Embryonic facial prominence (tissue), 1 donor: ENCODE measurements around the gene CPEB1.

ENCODE experiments used
- DNase-seq: peaks from one replicate; pipeline ENCODE4 v3.0.0-alpha.2; 2016; ENCODE audit errors: extremely low spot score

The CPEB1 gene

GRCh38 chr15:82595203-82595602, 52.0 kb downstream of the CPEB1 start:
- DNase-seq: no peak

DNA sequence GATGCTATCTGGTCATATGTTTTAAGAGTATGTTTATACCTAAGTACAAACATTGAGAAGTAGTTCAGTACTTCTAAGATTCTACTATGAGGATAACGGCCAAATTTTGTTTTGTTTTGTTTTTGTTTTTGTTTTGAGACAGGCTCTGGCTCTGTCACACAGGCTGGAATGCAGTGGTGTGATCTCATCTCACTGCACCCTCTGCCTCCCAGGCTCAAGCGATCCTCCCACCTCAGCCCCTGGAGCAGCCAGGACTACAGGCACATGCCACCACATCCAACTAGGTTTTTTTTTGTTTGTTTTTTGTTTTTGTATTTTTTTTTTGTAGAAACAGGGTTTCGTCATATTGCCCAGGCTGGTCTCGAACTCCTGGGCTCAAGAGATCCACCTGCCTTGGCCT, 59.4 kb downstream of the CPEB1 start:
- no peak for DNase-seq

DNA sequence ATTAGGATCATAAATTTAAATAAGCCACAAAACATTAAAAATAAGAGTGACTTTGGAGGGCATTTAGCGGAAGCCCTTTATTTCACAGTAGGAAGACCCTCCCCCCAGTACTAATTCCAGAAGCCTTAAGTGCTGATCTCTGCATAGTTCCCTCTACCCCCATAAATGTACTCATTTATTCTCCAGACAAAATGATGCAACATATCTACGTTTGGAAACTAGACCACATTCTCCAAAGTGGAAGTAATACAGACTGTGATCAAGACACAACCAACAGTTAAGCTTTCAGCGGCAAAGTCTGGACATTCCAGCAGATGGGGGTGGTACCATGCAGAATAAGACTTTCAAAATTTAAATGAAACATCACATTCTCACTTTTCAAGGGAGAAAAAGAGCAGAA, 62.1 kb downstream of the CPEB1 start:
- no peak for DNase-seq

DNA sequence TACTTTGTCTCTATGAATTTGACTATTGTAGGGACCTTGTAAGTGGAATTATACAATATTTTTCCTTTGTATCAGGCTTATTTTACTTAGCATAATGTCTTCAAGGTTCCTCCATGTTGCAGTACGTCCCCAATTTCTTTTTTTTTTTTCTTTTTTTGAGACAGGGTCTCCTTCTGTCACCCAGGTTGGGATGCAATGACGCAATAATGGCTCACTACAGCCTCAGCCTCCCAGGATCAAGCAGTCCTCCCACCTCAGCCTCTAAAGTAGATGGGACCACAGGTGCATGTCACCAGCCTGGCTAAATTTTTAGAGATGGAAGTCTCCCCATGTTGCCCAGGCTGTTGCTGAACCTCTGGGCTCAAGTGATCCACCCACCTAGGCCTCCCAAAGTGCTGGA, 66.5 kb downstream of the CPEB1 start:
- DNase-seq: no peak

DNA sequence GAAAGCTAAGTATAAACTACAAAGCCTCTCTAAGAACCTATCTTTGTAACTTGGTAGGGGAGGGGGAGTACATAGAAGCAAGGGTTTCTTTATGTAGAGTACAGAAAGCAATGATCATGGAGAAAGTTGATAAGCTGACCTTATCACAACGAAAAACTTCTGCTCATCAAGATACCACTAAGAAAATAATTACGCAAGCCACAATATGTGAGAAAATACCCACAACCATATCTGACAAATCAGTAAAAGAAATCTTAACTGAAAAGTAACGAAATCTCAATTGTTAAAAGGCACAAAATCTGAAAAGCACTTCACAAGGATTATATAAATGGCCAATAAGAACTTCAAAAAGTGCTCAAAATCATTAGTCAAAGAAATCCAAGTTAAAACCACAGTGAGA, 71.8 kb downstream of the CPEB1 start:
- no peak for DNase-seq

DNA sequence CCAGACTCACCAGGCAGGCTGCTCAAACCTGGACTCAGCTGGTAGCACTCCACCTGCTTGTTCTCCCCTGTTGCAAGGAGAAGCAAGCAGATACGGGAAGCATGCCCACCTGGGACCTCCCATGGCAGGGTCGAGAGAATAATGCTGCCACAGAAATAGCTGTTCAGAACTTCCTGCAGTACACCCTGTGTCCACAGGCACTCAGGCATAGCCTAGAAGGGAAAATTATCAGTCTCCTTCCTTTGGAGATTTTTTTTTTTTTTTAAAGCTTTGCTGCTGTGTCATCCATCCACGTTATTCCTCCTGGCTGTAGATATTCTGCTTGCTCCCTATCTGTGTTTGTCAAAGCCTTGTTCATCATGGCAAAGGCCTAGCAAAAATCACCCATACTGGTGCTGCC, 74.2 kb downstream of the CPEB1 start:
- no peak for DNase-seq

- no peak for DNase-seq
Observed at GRCh38 chr15:82572311-82572710, 74.9 kb downstream of the CPEB1 start.

- peak; percentile 22 for DNase-seq
Observed at GRCh38 chr15:82571722-82572222, 75.4 kb downstream of the CPEB1 start.

- DNase-seq: no peak
Observed at GRCh38 chr15:82570721-82571508, 76.2 kb downstream of the CPEB1 start.

DNA sequence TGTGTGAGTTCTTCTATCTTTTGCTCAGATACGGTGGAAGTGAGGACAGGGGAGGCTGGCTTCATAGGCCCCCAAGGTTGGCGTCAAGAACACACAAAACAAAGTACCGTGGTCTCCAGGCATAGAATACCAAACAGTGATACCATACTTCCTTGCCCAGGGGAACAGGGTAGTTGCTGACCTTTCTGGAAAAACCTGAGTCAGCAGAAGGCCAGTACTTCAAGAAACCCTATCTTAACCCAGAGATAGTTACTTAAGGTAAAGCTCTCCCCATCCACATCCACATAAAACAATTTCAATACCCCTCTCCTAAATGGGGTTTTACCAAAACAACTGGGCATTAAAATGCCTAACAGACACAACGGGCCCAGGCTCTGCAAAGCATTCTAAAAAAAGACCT, 77.3 kb downstream of the CPEB1 start:
- DNase-seq: no peak

- DNase-seq: no peak
Observed at GRCh38 chr15:82568986-82569385, 78.2 kb downstream of the CPEB1 start.

GRCh38 chr15:82567661-82568060, 79.5 kb downstream of the CPEB1 start:
- DNase-seq: no peak

DNA sequence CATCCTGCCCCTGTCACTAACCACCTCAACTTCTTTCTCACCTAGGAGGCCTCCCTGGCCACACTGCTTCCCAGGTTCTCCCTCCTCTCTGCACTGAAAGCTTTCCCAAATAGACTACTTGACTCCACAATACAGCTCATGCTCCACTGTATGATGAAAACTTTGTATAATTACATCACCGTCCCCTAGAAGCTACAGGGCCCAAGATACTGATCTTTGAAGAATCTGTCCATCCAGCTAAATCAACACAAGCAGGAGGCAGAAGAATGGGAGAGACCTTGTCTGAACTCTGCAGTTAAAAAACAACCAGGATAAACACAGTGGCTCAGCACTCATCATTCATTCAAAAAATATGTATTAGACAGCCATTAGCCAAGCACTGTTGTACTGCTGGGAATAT, 80.5 kb downstream of the CPEB1 start:
- no peak for DNase-seq

- DNase-seq: no peak
Observed at GRCh38 chr15:82558502-82558901, 88.7 kb downstream of the CPEB1 start.

DNA sequence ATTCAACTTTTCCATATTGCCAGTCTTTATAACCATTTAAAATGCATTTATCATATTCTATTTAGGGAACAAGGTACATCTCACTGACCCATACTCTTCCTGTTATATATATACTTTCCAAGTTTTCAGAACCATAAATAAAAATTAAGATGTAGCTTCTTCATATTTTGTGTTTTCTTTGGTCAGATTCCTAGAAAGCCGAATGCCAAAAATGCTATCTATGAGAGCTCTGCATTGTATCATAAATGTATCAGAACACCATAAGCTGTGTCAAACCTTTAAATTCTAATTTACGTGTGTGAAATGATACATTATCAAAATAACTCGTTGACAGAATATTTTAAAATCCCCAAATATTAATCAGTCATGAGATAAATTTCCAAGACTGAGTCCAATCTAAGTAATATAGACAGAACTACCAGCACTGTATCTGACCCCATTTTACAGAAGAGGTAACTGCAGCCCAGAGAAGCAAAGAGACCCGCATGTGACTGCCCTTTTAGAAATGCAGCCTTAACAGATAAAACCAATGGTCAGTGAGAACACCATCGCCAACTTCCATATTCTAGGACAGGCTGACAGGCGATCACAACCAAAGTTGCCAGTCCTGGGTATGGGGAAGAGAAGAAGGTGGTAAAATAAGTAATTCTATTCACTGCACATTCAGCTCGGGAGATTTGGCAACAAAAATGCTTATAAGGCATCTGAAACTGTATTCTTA, 90.7 kb downstream of the CPEB1 start:
- DNase-seq: no peak

- no peak for DNase-seq
Observed at GRCh38 chr15:82554849-82555248, 92.3 kb downstream of the CPEB1 start.

- DNase-seq: no peak
Observed at GRCh38 chr15:82554351-82554750, 92.8 kb downstream of the CPEB1 start.

- DNase-seq: no peak
Observed at GRCh38 chr15:82553846-82554245, 93.3 kb downstream of the CPEB1 start.

GRCh38 chr15:82552861-82553260, 94.3 kb downstream of the CPEB1 start:
- no peak for DNase-seq

DNA sequence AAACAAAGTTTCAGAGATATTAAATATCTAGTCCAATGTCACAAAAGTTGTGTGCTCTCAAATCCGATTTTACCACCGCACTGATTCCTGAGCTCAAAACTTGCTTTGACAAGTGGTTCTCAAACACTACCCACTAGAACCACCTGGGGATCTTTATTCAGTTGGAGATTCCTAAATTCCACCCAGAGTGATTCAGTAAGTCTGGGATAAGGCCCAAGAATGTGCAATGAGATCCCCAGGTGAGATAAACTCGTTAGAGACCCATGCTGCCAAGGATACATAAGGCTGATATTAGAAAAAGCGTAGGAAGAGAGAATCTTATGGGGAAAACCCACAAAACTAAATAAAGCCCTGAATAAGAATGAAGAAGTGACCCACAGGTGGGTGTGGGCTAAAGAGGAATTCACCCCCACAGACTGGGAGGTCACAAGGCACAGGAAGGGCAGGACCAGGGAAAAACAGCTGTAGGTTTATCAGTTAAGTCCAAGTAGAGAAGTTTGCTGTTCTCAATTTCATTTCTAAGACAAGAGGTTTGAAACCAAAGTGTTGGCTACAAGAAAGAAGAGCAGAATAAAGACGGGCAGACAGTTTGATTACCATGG, 95.4 kb downstream of the CPEB1 start:
- DNase-seq: no peak

- DNase-seq: no peak
Observed at GRCh38 chr15:82549199-82549665, 97.9 kb downstream of the CPEB1 start.

DNA sequence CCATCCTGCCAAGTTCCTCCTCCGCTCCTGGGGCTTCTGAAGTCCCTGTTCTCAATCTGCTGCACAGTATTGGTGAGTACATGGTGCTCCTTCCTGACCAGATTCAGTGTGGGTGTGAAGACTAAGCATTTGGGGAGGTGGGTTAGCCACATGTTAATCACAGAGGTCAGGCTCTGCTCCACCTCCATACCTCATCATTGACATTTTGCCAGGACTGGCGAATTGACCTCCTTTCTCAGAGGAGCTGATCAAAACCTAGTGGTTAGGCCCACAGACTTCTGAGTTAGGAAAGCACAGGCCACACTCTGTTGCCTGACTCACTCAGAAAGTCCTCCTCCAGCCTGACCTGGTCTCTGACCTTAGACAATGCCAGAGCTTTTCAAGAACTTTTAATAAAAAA, 98.5 kb downstream of the CPEB1 start:
- no peak for DNase-seq

DNA sequence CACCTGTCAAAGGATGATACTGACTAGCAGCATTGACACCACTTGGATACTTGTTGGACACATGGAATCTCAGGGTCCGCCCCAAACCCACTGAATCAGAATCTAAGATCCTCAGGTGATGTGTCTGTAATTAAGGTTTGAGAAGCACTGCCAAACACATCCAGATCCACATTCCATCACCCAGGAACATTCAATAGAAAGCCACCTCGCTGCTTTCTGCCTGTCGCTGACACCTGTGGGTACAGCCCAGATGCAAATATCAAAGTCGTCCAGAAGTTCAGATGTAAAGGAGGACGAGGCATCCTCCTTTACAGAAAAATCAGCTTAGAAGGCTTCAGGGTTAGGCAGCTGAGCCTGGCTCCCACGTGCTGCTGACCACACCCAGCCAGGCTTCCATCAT, 101.7 kb downstream of the CPEB1 start:
- DNase-seq: no peak
